OCI-LY3 (cell line): Measurements from ENCODE around the gene CRELD2.
A peak's percentile ranks its signal among the peaks of the same experiment; 100 is the strongest.

ENCODE experiments used
- H2AFZ ChIP-seq: fragments of 200-600, 300-600 bp; shearing (Covaris generic); 2 replicates; pipeline ENCODE4 v1.6.0; 2014; ENCODE audit warnings: antibody characterized with exemption, low read depth, low read length
- H3K27ac ChIP-seq: fragments of 200-600, 300-600 bp; sonication (generic); 2 replicates; pipeline ENCODE4 v1.5.1; 2014; ENCODE audit warnings: mild to moderate bottlenecking, low read length, moderate library complexity, mixed read lengths
- H3K27me3 ChIP-seq: fragments of 200-600, 300-600 bp; sonication (generic); 2 replicates; pipeline ENCODE4 v1.6.1; 2014; ENCODE audit warnings: low read depth, low read length, mixed read lengths
- H3K36me3 ChIP-seq: fragments of 200-600, 300-600 bp; sonication (generic); replicated peaks from 2 replicates; pipeline ENCODE3; 2014; ENCODE audit warnings: low read depth, low read length, mixed read lengths
- H3K4me1 ChIP-seq: fragments of 300-600, 200-600 bp; sonication (generic); 2 replicates; pipeline ENCODE4 v1.6.1; 2014; ENCODE audit warnings: low read length, mixed read lengths
- H3K4me2 ChIP-seq: fragments of 200-600, 300-600 bp; sonication (generic); 2 replicates; pipeline ENCODE4 v1.6.1; 2014; ENCODE audit warnings: low read length, mixed read lengths
- H3K4me3 ChIP-seq: fragments of 300-600, 200-600 bp; sonication (generic); 2 replicates; pipeline ENCODE4 v1.5.1; 2014; ENCODE audit warnings: antibody characterized with exemption, mild to moderate bottlenecking, low read length, moderate library complexity
- H3K79me2 ChIP-seq: fragments of 300-600, 200-600 bp; shearing (Covaris generic); 2 replicates; pipeline ENCODE4 v1.6.1; 2014; ENCODE audit warnings: mild to moderate bottlenecking, low read length, mixed read lengths
- H3K9ac ChIP-seq: fragments of 300-600, 200-600 bp; shearing (Covaris generic); 2 replicates; pipeline ENCODE4 v1.6.0; 2014; ENCODE audit warnings: mild to moderate bottlenecking, low read length, moderate library complexity
- H3K9me3 ChIP-seq: fragments of 200-600, 300-600 bp; shearing (Covaris generic); 2 replicates; pipeline ENCODE4 v1.6.1; 2014; ENCODE audit warnings: low read length, mixed read lengths; ENCODE audit not compliant: insufficient read depth
- H4K20me1 ChIP-seq: fragments of 200-600, 300-600 bp; sonication (generic); 2 replicates; pipeline ENCODE4 v1.6.1; 2016; ENCODE audit warnings: low read length, mixed read lengths; ENCODE audit not compliant: insufficient read depth
- CTCF ChIP-seq: fragments of 200-600, 300-600 bp; sonication (generic); IDR thresholded peaks from 2 replicates; pipeline ENCODE4 v1.5.1; 2014; ENCODE audit warnings: antibody characterized with exemption, low read length, low read depth
- EZH2phosphoT487 ChIP-seq: fragments of 200-600 bp; shearing (Covaris generic); IDR thresholded peaks from 2 replicates; pipeline ENCODE4 v1.6.1; 2018; ENCODE audit warnings: antibody characterized with exemption, mixed run types, low read depth

Gene CRELD2

GRCh38 chr22:49933236-49934159, 15.1 kb downstream of the CRELD2 start:
- Histone ChIP-seq H4K20me1 (no peaks in the 10 kb centered on the region), H3K36me3 (peaks cover 3% of the 10 kb centered on the region), H3K27me3 (0 out of 2 replicates have a peak, but pooled peaks cover 6% of the 10 kb centered on the region), H3K9ac (peak overlapping the region; percentile 98), H3K79me2 (peaks cover 8% of the 10 kb centered on the region; the same call in 1 of the 2 replicates), H3K9me3 (no peaks in the 10 kb centered on the region), H3K4me3 (peak overlapping the region; percentile 98), H3K4me2 (peak overlapping the region; percentile 100), H3K27ac (0 out of 2 replicates have a peak overlapping the region, but pooled peaks have one; percentile 85), H2AFZ (no peak overlapping the region), H3K4me1 (peaks cover 57% of the 10 kb centered on the region)
- TF ChIP-seq CTCF: no peak
- TF ChIP-seq EZH2phosphoT487: no peak

GRCh38 chr22:49934160-49934890, 15.9 kb downstream of the CRELD2 start:
- peak overlapping the region; percentile 100 for H3K4me2 ChIP-seq
- TF ChIP-seq EZH2phosphoT487 (no peak), CTCF (no peak)
- H3K27me3 ChIP-seq: 0 out of 2 replicates have a peak, but pooled peaks cover 6% of the 10 kb centered on the region
- H2AFZ ChIP-seq: no peak overlapping the region
- no peaks in the 10 kb centered on the region for H4K20me1 ChIP-seq
- peaks cover 57% of the 10 kb centered on the region for H3K4me1 ChIP-seq
- H3K27ac ChIP-seq: peak overlapping the region; percentile 85
- peak overlapping the region; percentile 98 for H3K4me3 ChIP-seq
- peaks cover 3% of the 10 kb centered on the region for H3K36me3 ChIP-seq
- H3K79me2 ChIP-seq: peaks cover 8% of the 10 kb centered on the region; the same call in 1 of the 2 replicates
- peak overlapping the region; percentile 98 for H3K9ac ChIP-seq
- no peaks in the 10 kb centered on the region for H3K9me3 ChIP-seq

- peaks cover 8% of the 10 kb centered on the region; the same call in 1 of the 2 replicates for H3K79me2 ChIP-seq
- no peak for TF ChIP-seq EZH2phosphoT487
- TF ChIP-seq CTCF: no peak
Observed at GRCh38 chr22:49934891-49935557, 16.6 kb downstream of the CRELD2 start.

More at GRCh38 chr22:49934891-49935557, 16.6 kb downstream of the CRELD2 start:
- Histone ChIP-seq H2AFZ (no peak overlapping the region), H3K9ac (peak overlapping the region; percentile 98), H3K4me2 (peak overlapping the region; percentile 100), H3K27me3 (0 out of 2 replicates have a peak, but pooled peaks cover 6% of the 10 kb centered on the region), H4K20me1 (no peaks in the 10 kb centered on the region), H3K4me1 (peaks cover 52% of the 10 kb centered on the region), H3K9me3 (no peaks in the 10 kb centered on the region), H3K4me3 (peak overlapping the region; percentile 98), H3K27ac (peak overlapping the region; percentile 85), H3K36me3 (peaks cover 3% of the 10 kb centered on the region)
